Nucleus accumbens (tissue), 56 donors: ENCODE results near the gene STK10.
A peak's percentile ranks its signal among the peaks of the same experiment; 100 is the strongest.

Experiments used
- DNase-seq, 56 donors: peaks; one replicate each; lab custom pipeline; 2025; lab: John Stamatoyannopoulos, UW

STK10 gene

DNA sequence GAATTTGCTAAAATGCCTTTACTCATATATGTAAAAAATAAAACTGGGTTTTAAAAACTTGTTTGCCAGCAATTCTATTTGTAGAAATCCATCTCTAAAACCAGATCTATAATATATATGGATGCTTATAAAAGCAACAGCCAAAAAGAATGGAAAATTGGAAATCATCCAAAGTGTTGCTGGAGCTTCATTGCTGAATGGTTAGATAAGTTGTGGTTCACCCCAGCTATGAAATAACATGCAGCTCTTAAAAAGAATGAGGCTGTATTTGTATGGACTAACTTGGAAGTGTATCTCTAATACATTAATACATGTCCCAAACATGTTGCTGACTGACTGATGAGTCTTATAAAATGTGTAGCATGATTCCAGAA, 76.2 kb downstream of the STK10 start:
- no peak for DNase-seq

- peak in 1 of 56 donors; percentile 5 for DNase-seq
Observed at GRCh38 chr5:172110921-172111851, 76.8 kb downstream of the STK10 start.

DNA sequence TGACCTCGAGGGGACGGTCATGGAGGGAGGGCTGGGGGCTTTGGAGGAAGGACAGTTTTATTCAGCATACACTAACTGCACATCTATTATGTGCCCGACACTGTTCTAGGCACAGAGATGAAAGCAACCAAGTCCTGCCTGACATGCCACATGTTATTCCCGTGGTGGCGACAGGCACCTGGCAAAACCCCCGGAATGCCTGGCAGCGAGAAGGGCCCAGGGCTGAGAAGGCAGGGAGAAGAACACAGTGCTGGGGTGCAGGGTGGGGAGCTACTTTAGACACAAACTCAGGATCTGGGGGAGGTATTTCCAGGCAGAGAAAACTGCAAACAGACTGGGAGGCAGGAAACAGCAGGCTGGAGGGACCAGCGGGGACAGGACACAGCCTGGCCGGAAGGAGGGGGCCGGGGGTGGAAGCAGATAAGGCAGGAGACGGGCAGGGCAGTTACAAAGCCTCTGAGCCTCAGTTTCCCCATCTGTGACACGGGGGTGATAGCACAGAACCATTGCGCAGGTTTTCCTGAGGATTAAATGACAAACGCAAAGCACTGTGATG, 77.7 kb downstream of the STK10 start:
- no peak for DNase-seq

- no peak for DNase-seq
Observed at GRCh38 chr5:172109749-172110148, 78.3 kb downstream of the STK10 start.

GRCh38 chr5:172107571-172107970, 80.5 kb downstream of the STK10 start:
- DNase-seq = no peak

DNA sequence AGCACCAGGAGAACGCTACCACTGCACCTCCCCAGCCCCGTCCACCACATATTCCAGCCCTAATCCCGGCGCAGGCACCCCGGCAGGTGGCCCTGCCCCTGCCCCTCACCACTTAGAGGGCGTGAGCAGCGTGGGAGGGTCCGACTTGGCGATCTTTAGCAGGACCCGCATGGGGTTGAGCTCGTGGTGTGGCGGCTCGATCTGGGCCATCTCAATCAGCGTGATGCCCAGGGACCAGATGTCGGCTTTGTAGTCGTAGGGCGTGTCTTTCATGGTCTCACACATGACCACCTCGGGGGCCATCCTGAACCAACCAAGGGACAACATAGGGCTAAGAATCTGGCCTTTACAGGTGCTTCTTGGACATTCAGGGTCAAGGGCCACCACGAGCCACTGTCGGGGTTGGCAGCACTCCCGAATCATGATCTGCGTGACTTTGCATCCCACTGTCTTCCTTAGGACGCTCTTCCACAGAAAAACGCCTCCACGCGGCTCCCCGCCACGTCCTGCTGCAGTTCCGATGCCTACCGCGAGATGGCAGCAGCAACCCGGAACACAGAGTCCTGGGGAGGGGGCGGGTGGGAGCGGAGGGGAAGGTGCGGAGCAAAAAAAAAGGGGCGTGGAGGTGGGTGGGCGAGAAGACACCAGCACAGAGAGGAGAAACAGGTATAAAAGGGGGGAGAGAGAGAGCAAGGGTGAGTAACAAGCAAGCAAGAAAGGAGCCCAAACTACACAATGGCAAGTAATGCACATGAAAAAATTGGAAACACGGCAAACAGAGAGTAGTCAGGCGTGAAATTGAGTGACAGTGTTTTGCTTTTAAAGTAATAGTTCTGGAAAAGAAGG, 81.3 kb downstream of the STK10 start:
- peak in 49 of 56 donors; percentile 3 to 79 (median 45) for DNase-seq

GRCh38 chr5:172105811-172106210, 82.2 kb downstream of the STK10 start:
- no peak for DNase-seq

- DNase-seq = no peak
Observed at GRCh38 chr5:172104801-172105701, 83.0 kb downstream of the STK10 start.

GRCh38 chr5:172104021-172104420, 84.0 kb downstream of the STK10 start:
- DNase-seq = no peak

- no peak for DNase-seq
Observed at GRCh38 chr5:172102913-172103626, 85.0 kb downstream of the STK10 start.

DNA sequence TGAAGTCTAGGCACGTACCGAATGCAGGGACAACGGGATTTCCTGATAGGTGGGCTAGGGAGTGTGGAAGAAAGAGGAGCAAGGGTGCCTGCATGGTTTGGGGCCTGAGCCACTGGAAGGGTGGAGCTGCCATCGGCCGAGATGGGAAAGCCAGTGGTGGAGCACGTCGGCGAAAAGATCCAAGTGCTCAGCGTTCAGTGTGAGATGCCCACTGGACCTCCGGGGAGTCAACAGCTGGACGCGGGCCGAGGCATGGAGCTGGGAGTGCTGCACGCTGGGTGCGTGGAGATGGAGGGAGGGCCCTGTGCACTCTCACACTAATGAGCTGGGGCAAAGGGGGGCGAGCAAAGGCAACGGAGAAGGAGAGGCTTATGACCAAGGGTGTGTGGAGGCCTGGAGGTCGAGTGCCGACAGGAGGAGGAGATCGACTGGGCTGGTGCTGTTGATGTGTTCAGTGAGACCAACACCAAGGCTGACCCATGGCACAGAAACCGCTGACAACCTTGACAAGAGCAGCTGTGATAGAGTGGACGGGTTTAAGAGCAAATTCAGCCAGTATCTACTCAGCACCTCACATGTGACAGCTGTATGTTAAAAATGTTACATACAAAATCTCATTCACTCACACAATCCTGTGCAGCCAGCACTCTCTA, 85.7 kb downstream of the STK10 start:
- DNase-seq = no peak

- no peak for DNase-seq
Observed at GRCh38 chr5:172101547-172102217, 86.3 kb downstream of the STK10 start.

DNA sequence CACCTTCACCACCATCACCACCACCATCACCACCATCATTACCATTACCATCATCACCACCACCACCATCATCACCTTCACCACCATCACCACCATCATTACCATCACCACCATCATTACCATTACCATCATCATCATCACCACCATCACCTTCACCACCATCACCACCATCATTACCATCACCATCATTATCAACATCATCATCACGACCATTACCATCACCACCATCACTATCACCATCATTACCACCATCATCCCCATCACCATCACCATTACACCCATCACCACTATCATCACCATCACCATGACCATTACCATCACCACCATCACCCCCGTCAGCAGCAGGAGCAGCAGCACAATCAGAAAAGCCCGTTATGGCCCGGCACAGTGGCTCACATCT, 89.1 kb downstream of the STK10 start:
- no peak for DNase-seq

- DNase-seq = no peak
Observed at GRCh38 chr5:172098046-172098445, 90.0 kb downstream of the STK10 start.

- DNase-seq = peak in 21 of 56 donors; percentile 4 to 66 (median 26)
Observed at GRCh38 chr5:172097356-172097755, 90.7 kb downstream of the STK10 start.

- DNase-seq = no peak
Observed at GRCh38 chr5:172096207-172096940, 91.7 kb downstream of the STK10 start.

GRCh38 chr5:172095368-172096206, 92.4 kb downstream of the STK10 start:
- DNase-seq = no peak
